GM21717 (cell line): ENCODE measurements around the gene DENND10.
"Not testable (repeated sequence)": the region's sequence is repeated elsewhere in the genome, so short reads cannot be mapped to it uniquely, and the experiment has no call there.

Experiments
- ATAC-seq: cut with Tn5 transposase; IDR thresholded peaks from one replicate; pipeline ENCODE4 v1.9.1; 2021; ENCODE audit warnings: mild to moderate bottlenecking, moderate library complexity; ENCODE audit not compliant: unreplicated experiment

DENND10 gene

DNA sequence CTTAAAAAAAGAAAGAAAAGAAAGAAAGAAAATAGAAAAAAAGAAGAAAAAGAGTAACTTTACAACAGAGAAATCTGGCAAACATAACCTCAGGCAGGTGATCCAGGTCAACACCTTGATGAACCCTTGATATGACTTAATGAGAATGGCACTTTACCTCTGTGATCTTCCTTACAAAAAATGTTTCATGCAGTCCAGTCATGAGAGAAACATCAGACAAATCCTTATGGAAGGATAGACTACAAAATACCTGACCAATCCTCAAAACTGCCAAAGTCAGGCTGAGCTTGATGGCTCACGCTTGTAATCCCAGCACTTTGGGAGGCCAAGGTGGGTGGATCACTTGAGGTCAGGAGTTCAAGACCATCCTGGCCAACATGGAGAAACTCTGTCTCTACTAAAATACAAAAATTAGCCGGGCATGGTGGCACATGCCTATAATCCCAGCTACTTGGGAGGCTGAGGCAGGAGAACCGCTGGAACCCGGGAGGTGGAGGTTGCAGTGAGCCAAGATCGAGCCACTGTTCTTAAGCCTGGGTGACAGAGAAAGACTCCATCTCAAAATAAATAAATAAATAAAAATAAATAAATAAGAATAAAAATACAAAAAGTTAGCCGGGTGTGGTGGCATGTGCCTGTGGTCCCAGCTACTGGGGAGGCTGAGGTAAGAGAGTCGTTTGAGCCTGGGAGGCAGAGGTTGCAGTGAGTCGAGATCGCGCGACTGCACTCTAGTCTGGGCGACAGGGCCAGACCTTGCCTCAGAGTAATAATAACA, 7.1 kb upstream of the DENND10 start:
- not testable (repeated sequence) for ATAC-seq

DNA sequence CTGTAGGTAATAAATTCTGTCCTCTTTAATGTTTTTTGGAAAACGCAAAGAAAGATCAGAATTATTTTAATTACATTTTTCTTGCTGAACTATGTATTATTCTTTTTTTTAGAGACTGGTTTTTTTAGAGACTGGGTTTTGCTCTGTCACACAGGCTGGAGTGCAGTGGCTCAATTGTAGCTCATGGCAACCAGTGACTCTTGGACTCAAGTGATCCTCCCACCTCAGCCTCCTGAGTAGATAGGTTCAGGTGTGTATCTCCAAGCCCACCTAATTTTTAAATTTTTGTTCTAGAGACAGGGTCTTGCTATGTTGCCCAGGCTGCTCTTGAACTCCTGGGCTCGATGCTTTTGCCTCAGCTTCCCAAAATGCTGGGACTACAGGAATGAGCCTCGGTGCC, 5.3 kb upstream of the DENND10 start:
- ATAC-seq: no peak

GRCh38 chr10:119100434-119101238, 3.3 kb upstream of the DENND10 start:
- no peak for ATAC-seq

DNA sequence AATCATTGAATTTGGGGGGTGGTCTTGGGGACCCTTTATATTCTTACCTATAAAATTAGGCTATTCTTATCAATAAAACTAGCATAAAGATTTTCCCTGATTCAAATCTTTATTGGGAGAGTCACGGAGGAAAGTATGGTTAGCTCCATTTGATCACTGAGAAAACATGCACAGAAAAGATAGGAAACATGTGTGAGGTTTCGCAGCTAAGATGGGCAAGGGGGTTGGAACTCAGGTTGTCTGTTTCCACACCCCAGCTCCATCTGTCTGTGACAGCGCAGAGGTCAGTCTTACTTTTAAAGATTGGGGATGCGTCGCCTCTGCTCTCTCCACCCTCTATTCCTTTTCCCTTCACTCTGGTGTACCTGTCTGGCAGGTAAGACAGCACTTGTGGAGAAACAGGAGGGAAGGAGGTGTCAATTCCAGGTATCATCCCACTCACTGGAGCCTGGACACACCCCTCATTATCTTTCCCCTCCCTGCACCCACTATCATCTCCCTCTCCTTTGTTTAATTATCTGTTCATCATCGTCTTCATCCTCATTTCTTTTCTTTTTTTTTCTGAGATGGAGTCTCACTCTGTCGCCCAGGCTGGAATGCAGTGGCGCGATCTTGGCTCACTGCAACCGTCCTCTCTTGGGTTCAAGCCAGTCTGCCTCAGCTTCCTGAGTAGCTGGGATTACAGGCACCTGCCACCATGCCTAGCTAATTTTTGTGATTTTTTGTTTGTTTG, 2.4 kb upstream of the DENND10 start:
- no peak for ATAC-seq

DNA sequence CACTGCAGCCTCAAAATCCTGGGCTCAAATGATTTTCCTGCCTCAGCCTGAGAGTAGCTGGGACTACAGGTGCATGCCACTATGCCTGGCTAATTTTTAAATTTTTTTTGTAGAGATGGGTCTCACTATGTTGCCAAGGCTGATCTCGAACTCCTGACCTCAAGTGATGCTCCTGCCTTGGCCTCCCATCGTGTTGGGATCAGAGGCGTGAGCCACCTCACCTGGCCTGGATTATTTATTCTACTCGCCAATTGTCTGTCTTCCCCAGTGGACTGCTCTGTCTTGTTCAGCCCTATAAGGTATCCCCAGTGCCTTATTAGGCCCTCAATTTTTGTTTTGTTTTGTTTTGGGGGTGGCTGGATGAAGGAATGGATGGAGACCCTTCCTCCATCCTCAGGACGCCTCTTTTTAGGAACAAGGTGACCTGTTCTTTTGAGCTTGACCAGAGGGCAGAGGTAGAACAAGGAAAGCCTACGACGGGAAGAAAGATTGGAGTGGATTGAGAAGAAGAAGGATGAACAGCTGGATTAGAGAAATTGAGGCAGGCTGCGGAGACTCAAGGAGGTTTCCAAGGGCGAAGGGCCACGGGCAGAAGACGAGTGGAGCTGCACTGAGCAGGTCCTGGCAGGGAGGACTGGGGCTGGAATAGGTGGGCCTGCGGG, 541 bp upstream of the DENND10 start:
- ATAC-seq: no peak

DNA sequence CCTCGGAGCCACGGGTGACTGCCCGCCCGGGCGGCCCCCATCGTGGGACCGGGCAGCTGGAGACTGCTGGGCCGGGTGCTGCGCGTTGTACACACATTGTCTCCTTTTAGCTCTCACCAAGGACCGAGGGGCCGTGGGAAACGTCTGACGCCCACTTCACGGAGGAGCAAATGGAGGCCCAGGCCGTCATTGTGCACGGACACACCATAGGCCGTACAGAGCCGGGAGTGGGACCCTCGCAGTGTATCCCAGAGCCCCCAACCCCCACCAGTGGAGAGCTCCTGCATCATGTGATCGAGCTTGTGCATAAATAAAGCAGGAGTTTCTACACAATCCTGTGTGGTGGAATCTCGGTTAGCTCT, 722 bp downstream of the DENND10 start:
- ATAC-seq: peak; percentile 40

GRCh38 chr10:119105155-119105554, 1.2 kb downstream of the DENND10 start:
- ATAC-seq: no peak

DNA sequence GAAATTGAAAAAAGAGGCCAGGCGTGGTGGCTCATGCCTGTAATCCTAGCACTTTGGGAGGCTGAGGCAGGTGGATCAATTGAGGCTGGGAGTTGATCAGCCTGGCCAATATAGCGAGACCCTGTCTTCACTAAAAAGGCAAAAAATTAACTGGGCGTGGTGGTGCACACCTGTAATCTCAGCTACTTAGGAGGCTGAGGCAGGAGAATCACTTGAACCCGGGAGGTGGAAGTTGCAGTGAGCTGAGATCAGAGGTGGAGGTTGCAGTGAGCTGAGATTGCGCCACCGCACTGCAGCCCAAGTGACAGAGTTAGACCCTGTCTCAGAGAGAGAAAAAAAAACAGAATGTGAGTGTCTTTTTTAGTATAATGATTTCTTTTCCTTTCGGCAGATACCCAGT, 2.0 kb downstream of the DENND10 start:
- ATAC-seq: not testable (repeated sequence)

DNA sequence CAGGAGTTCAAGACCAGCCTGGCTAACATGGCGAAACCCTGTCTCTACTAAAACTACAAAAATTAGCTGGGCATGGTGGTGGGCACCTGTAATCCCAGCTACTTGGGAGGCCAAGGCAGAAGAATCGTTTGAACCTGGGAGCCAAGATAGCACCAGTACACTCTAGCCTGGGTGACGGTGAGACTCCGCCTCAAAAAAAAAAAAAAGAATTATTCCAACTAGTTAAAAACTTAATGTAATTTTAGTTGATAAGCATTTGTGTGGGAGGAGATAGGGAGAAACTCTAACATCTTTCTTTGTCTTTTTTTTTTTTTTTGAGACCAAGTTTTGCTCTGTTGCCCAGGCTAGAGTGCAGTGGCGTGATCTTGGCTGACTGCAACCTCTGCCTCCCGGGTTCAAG, 3.2 kb downstream of the DENND10 start:
- not testable (repeated sequence) for ATAC-seq

DNA sequence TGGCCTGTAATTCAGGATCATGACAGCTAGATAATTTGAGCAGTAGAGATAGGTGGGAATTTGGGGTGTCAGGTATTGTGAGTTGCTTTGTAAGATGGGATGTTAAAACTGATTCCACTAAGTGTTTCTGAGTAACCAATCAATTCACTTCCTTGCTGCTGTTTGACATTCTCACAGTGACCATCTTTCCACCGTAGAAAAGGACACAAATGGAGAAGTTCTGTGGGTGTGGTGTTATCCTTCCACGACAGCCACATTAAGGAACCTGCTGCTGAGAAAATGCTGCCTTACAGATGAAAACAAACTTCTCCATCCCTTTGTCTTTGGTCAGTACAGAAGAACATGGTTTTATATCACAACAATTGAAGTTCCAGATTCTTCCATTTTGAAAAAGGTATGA, 3.9 kb downstream of the DENND10 start:
- not testable (repeated sequence) for ATAC-seq

DNA sequence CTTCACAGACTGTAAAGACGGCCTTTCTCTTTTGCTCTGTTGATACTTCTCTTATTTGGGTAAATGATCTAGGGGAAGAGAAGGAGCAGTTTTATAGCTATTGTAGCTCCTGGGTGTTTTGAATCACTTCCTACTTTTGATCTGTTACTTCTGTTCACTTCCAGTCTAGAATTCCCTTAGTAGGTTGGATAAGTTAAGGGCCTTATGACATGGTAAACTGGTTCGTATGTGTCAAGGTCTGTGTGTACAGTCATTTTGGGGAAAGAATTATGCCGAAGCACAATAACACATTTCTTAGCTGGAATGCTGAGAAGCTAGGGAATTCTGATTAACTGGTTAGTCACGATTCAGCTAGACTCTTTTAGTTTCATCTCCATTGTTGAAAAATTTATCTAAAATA, 8.1 kb downstream of the DENND10 start:
- ATAC-seq: no peak

GRCh38 chr10:119113751-119114732, 10.1 kb downstream of the DENND10 start:
- ATAC-seq: no peak

DNA sequence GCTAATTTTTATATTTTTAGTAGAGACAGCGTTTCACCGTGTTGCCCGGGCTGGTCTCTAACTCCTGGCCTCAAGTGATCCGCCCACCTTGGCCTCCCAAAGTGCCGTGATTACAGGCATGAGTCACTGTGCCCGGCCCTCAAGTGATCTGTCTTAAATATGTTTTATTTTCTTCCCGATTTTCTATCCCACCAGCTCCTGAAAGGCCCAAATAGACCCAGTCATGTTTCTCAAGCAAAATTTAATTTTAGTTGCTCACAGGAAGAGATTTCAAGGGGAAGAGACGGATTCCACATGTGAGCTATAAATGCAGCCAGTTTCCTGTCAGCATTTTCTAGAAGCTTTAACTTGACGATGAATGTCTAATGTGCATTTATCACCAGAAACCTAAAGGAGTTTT, 12.0 kb downstream of the DENND10 start:
- no peak for ATAC-seq

GRCh38 chr10:119116326-119116951, 12.5 kb downstream of the DENND10 start:
- ATAC-seq: no peak

- ATAC-seq: no peak
Measured at GRCh38 chr10:119118231-119118630, 14.3 kb downstream of the DENND10 start.

DNA sequence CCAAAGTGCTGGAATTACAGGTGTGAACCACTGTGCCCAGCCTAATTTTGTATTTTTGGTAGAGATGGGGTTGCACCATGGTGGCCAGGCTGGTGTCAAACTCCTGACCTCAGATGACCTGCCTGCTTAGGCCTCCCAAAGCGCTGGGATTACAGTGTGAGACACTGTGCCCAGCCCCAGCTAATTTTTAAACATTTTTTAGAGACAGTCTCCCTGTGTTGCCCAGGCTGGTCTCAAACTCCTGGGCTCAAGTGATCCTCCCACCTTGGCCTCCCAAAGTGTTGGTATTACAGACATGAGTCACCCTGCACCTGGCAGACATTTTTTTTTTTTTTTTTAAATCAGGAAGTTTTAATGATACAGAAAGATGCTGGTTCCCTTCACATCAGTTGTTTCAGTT, 15.5 kb downstream of the DENND10 start:
- ATAC-seq: no peak

- peak; percentile 83 for ATAC-seq
Measured at GRCh38 chr10:119120413-119120867, 16.5 kb downstream of the DENND10 start.

DNA sequence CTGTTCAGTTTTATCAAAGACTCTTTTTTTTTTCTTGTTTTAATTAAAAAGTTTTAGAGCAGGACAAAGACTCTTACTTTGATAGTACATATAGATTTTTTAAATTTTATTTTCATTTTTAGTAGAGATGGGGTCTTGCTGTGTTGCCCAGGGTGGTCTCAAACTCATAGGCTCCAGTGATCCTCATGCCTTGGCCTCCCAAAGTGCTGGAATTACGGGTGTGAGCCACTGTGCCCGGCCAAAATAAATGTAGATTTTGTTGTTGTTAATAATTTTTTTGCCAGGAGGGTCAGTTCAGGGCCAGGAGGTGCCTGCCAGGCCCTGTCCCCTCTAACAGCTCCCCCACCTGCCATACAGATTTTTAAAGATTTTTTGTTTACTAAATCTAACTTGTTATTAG, 17.0 kb downstream of the DENND10 start:
- no peak for ATAC-seq

GRCh38 chr10:119125942-119126341, 22.0 kb downstream of the DENND10 start:
- ATAC-seq: no peak
